Astrocyte of the spinal cord (primary cell): ENCODE data around the gene IER2.
A peak's percentile ranks its signal among the peaks of the same experiment; 100 is the strongest.
"Not testable (repeated sequence)": the region's sequence is repeated elsewhere in the genome, so short reads cannot be mapped to it uniquely, and the experiment has no call there.

Source experiments
- DNase-seq: peaks from one replicate; pipeline ENCODE4 v3.0.0; 2011; ENCODE audit warnings: low read depth, low spot score
- H3K4me3 ChIP-seq: 2 replicates; pipeline ENCODE4 v1.5.1; 2011; ENCODE audit warnings: low read depth, mild to moderate bottlenecking, low read length, moderate library complexity
- CTCF ChIP-seq: IDR thresholded peaks from 2 replicates; pipeline ENCODE4 v1.5.1; 2012; ENCODE audit warnings: low read depth, mild to moderate bottlenecking, low read length, inconsistent platforms
- in situ Hi-C: cut with HindIII; loops from 2 replicates; pipeline ENCODE4 v1.10.0; 2017; ENCODE audit warnings: low sequenced_read_pairs

IER2 gene

GRCh38 chr19:13146763-13147563 is 3.2 kb upstream of the IER2 start:
- DNase-seq, result no peak
- H3K4me3 ChIP-seq, result no peak overlapping the region
- in situ Hi-C loops, result no loop called here
- TF ChIP-seq CTCF, result no peak

GRCh38 chr19:13149173-13149627 is 1.0 kb upstream of the IER2 start:
- in situ Hi-C loops, DNase-seq: not testable (repeated sequence)
- peak overlapping the region; percentile 87 for H3K4me3 ChIP-seq

GRCh38 chr19:13149628-13150186 is 504 bp upstream of the IER2 start:
- DNase-seq, result peak; percentile 47
- TF ChIP-seq CTCF, result no peak
- peak overlapping the region; percentile 87 for H3K4me3 ChIP-seq
- in situ Hi-C loops, result no loop called here

GRCh38 chr19:13150931-13151604 is 857 bp downstream of the IER2 start:
- DNase-seq, result no peak
- H3K4me3 ChIP-seq, result peak overlapping the region; percentile 87
- no peak for TF ChIP-seq CTCF
- in situ Hi-C loops, result no loop called here

GRCh38 chr19:13151605-13152355 is 1.6 kb downstream of the IER2 start:
- peak; percentile 99 for DNase-seq
- peak overlapping the region; percentile 98 for H3K4me3 ChIP-seq
- in situ Hi-C loops, result no loop called here
- TF ChIP-seq CTCF, result peak; percentile 12

GRCh38 chr19:13152356-13152973 is 2.3 kb downstream of the IER2 start:
- H3K4me3 ChIP-seq, result peak overlapping the region; percentile 98
- in situ Hi-C loops, result no loop called here
- DNase-seq, result no peak
- TF ChIP-seq CTCF, result no peak
